Thyroid gland (tissue), 4 donors: ENCODE measurements around the gene ZNF365.

Experiments used
- POLR2A ChIP-seq, 2 donors: fragments of 450-650 bp; IDR thresholded peaks; one replicate each; pipeline ENCODE4 v1.6.1; 2017; ENCODE audit warnings: antibody characterized with exemption in 2 of 2, mild to moderate bottlenecking in 2 of 2, moderate library complexity in 1 of 2
- TF ChIP-seq, protein P1 (sequence below), 6 experiments: fragments of 200-600 bp in 3 of 6; fragments of 450-650 bp in 3 of 6; sonication (generic) in 3 of 6; IDR thresholded peaks; one replicate each; pipeline ENCODE4 v1.5.1; 2016 to 2019; ENCODE audit warnings: antibody characterized with exemption in 6 of 6, mild to moderate bottlenecking in 2 of 6, inconsistent platforms in 1 of 6, moderate library complexity in 1 of 6

DNA sequence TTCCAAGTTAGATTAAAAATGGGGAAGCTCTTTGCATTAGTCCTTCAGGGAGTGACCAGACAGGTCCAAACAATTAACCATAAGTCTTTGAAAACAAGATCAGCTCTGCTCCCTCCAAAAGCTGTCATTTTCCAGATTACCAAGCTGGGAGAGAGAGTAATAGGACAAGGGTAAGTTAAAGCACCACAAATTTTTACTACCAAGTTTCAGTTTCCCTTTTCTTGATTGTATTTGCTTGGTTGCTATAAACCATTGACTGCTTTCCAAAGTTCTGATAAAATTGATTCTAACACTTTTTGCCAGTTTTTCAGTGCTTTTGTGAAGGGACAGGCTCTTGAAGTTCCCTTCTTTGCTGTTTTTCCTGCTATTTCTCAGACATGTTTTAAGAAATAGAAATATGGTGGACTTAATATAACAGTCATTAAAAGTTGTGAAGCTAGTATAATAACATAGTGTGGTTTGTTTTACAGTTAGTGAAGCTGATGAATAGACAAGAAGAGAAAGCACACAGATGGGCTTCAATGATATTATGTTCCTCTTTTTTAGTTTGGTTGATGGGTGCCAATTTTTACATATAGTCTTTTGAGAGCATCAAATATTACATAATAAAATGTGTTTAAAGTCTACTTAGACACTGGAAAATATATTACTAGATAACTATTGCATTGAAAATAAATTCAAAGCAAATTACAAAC lies 40.0 kb upstream of the ZNF365 start:
- TF ChIP-seq, protein P1, sequence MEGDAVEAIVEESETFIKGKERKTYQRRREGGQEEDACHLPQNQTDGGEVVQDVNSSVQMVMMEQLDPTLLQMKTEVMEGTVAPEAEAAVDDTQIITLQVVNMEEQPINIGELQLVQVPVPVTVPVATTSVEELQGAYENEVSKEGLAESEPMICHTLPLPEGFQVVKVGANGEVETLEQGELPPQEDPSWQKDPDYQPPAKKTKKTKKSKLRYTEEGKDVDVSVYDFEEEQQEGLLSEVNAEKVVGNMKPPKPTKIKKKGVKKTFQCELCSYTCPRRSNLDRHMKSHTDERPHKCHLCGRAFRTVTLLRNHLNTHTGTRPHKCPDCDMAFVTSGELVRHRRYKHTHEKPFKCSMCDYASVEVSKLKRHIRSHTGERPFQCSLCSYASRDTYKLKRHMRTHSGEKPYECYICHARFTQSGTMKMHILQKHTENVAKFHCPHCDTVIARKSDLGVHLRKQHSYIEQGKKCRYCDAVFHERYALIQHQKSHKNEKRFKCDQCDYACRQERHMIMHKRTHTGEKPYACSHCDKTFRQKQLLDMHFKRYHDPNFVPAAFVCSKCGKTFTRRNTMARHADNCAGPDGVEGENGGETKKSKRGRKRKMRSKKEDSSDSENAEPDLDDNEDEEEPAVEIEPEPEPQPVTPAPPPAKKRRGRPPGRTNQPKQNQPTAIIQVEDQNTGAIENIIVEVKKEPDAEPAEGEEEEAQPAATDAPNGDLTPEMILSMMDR (IDR thresholded peaks at IDR 0.05), result no peak
- TF ChIP-seq POLR2A (IDR thresholded peaks at IDR 0.05), result no peak
